HG02981 (cell line): ENCODE results near the gene LRRC51.
A peak's percentile ranks its signal among the peaks of the same experiment; 100 is the strongest.

Experiments
- ATAC-seq: cut with Tn5 transposase; IDR thresholded peaks from one replicate; pipeline ENCODE4 v1.9.1; 2021; ENCODE audit warnings: mild to moderate bottlenecking, moderate library complexity; ENCODE audit not compliant: unreplicated experiment

LRRC51 gene

DNA sequence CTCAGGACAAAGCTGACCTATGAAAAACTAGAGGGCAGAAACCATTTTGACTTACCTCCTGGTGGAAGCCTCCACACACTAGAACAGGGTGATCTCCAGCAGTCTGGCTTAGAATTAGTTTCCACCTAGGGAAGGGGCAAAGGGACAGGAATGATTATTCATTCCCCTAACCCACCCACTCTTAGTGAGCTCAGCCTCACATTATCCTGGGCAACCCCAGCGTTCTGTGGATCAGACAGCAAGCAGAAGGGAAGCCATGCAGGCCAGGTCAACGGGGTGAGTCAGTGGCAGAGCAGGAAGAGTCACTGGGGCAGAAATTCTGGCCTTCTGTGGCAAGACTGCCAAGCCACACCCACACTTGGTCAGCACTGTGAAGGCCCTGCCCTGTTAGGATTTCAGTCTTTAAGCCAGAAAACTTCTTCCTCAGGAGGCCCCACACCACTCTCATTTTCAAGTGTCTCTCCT, 10.8 kb upstream of the LRRC51 start:
- no peak for ATAC-seq

DNA sequence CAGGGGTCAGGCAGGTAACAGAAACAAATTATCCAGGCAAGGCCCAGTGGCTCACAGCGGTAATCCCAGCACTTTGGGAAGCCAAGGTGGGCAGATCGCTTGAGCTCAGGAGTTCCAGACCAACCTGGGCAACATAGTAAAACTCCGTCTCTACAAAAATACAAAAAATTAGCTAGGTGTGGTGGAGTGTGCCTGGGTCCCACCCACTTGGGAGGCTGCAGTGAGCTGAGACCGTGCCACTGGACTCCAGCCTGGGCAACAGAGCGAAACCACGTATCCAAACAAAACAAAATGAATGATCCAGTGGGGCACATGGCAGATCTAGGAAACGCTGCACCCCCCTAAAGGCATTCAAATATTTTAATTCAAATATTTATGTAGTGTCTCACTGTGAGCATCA, 10.2 kb upstream of the LRRC51 start:
- no peak for ATAC-seq

DNA sequence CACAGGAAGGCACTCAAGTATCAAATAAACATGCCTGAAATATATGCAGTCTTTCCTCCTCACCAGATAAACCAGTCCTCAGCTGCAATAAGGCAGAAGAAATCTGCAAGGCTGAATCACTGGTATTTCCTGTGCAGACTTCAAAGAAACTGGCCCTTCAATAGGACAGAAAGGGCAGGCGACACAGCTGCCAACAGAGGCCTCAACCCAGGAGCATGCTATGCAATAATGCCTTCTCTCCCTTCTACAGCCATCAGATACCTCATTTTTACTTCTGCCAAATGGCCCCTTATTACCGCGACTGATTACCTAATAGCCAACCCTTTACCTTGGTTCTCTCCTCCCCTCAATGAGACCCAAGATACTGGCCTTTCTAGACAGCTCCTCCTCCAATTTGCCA, 8.3 kb upstream of the LRRC51 start:
- ATAC-seq: no peak

DNA sequence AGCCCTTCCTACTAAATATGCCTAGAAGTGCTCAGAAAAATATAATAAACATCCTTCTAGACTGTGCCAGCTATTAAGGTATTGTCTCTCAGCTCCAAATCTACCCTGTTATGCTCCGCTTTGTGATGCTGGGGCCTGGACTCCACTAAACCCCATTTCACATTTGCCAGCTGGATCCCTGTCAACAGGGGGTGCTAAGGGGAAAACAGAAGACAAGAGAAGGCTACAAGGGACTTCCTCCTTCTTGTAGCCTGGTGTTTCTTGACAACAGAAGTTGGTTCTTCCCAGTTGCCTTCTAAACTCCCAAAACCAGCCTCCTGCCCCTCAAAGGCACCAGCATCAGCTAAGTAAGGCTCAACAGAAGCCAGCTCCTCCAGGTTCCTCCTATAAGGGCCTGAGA, 5.5 kb upstream of the LRRC51 start:
- no peak for ATAC-seq

DNA sequence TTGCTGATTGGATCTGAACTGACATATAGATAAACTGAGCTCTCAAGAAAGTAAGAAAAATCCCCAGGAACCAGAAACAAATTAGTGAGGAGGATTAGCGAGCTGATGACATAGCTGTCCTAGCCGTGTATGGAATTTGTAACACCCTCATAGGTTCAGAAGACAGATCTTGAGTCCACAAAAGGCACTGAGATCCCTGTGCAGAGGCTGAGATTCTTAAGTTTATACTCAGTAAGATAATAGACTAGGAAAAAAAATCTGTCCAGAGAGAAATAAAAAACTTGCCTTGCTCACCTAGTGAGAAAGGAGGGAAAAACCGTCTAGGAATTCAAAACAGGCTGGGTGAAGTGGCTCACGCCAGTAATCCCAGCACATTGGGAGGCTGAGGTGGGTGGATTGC, 4.9 kb upstream of the LRRC51 start:
- no peak for ATAC-seq

DNA sequence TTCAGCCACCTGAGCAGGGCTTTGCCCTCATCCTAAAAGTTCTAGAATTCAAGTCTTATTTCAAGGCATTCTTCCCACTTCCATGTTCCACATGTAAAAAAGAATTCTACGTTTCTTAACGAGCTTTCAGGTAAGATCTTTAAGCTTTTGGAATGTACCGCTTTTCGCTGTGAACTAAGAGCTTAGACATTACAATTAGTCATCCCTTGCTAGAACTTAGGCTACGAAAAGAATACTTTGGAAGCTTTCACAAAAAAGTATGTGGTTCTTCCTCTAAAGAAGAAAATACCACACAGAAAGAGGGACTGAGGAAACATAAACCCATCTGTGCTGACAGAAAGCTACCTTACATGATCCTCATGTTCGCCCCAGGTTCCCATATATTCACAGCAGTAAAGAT, 2.2 kb upstream of the LRRC51 start:
- no peak for ATAC-seq

DNA sequence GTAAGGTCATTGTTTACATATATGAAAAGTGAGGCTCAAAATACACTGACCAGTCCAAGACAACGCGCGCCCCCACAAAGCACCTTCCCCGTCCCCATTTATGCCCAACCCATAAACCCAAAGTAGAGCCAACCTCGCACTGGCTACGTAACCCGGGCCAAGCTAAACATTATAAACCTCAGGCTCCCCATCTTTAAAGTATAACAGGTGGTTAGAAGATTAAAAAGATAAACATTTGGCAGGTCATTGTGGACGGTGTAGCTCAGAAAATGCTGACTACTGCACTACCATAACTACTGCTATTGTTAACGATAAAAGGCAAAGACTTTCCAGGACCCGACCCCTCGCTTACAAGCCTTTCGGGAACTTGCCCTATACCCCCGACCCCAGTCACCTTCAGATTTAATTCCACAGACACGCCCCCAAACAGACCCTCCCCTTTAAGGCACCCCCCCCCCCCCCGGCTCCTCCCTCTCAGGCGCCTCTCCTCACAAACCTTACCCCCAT, 778 bp upstream of the LRRC51 start:
- ATAC-seq: no peak

DNA sequence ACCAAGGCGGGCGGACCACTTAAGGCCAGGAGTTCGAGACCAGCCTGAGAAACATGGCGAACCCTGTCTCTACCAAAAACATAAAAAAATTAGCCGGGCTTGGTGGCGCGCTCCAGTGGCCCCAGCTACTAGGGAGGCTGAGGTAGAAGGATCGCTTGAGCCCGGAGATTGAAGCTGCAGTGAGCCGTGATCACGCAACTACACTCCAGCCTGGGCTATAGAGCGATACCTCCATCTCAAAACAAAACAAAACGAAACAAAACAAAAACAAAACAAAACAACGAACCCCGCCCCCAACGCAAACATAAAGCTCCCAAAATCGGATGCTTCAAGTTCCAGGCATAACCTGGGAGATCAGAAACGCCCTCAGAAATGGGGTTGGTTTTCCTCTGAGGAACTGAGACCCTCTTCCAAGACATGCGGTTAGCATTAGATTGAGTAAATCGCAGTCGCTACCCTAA, 564 bp downstream of the LRRC51 start:
- ATAC-seq: no peak

DNA sequence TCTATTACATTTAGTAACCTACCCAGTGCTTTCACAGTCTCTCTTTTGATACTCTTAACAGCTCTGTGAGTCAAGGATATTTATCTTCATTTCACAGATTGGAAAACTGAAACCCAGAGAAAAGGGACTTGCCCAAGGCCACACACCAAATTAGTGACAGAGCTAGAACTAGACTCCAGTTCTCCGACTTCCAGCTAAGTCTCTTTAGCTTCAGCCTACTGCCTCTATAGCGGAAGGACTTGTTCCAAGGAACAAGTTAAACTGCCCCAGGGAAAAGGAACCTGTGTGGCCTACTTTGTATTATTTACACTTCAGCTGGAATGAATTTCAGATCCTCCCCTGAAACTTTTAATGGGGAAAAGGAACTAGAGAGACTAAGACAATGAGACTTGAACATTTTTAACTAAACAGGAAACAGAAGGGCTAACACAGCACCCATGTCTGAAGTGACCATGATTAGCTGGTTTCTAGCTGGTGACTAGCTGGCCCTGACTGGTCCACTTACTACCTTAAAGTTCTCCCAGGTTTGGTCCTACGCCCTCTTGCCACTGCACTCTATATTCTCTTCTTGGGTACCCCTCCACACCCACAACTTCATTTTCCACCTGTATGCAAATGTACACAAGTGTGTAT, 1.3 kb downstream of the LRRC51 start:
- ATAC-seq: no peak

DNA sequence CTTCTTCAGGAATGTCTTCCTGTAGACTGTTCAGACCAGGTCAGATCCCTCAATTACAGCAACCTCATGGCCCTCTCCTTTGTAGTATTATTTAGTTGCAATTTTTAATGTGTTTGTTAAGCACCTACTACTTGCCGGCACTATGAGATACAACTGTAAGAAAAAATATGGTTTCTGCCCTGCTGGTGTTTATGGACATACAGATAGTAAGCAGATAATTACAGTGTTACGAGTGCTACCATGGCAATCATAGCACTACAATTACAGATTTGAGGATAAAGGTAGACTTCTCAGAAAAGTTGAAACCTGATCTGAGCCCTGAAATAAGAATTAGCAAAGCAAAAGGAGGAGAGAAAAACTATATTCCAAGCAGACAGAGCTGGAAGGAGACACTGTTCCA, 2.8 kb downstream of the LRRC51 start:
- ATAC-seq: no peak

DNA sequence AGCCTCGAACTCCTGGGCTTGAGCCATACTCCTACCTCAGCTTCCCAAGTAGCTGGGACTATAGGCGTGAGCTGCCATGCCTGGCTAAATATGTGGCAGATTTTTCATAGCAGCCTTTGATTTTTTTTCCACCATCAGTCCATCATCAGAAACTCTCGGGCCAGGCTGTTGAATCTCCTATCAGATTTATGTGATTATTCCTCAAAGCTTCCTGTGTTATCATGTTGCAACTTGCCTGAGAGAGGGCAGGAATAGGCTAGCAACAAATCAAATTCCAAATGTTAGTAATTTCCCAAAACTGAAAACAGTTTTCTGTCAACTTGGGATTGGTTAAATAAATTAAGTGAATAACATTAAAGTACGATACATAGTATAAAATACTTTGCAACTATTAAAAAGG, 3.4 kb downstream of the LRRC51 start:
- ATAC-seq: no peak

DNA sequence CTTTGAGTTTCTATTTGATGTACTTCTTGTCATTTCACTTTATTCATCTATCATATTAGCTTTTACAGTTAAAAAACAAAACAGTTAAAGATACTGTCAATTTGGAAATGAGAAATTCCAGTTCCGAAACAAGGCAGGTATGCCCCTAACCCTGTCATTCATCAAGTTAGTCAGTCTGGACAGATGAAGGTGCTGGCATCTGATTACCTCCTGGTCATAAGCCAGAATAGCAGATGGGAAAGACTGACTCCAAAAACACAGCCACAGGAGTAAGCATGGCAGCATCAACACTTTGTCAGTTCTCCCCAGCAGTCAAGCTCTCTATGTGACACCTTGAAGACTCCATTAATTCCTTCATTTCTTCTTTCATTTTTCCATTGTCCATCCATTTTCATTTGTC, 4.3 kb downstream of the LRRC51 start:
- no peak for ATAC-seq

DNA sequence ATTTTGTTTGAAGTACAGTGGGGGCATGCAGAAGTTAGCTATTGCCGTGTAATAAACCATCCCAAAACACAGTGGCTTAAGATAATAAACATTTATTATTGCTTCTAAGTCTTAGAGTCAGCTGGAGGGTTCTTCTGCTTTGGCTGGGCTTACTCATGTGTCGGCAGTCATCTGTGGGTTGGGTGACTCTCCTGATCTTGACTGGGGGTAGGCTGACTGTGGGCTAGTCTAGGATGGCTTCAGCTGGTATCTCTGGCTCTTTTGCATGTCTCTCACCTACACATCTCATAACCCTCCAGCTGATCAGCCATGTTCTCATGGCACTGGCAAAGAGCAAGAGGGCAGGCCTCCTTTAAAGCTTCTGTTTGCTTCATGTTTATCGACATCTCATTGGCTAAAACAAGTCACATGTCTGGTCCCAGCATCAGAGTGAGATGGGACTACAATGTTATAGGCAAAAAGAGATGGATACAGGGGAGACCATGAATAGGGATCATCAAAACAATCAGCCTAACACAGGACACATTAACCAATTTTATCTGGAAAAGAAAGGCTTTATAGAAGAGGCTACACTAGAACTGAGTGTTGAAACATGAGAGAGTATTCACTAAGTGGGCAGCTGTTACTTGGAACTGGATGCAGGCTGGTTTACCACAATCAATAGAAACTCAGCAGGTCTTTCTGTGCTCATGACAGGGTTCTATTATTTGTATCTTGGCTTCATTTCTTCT, 5.1 kb downstream of the LRRC51 start:
- ATAC-seq: no peak

DNA sequence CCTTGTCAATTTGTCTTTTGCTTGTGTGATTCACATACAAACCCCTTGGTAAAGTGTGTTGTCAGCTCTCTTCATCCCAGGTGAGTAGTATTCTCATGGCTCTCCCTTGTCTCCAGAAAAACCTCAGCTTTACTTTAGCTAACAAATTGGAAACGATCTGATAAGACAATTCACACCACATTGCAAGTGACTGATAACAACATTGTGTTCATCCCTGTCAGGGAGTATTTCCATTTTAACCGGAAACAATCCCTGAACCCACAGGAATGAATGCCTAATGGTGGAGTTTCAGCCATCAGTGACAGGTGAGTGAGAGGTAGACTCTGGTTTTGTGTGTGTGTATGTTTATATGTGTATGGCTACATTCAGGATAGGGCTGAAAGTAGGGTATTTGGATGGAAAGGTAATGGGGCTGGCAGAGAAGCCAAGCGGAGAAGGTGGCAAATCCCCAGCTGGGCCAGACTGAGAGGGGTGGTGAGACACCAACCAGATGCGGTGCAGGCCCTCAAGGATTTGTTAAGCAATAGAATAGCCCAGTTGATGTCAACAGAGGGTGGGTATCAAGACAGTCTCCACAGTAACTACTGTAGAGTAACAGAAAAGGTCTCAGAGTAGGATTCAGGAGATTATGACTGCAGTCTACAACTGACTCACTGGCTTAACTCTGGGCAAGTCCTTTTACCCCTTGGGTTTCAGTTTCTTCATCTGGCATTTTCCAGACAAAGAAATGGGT, 7.6 kb downstream of the LRRC51 start:
- no peak for ATAC-seq

DNA sequence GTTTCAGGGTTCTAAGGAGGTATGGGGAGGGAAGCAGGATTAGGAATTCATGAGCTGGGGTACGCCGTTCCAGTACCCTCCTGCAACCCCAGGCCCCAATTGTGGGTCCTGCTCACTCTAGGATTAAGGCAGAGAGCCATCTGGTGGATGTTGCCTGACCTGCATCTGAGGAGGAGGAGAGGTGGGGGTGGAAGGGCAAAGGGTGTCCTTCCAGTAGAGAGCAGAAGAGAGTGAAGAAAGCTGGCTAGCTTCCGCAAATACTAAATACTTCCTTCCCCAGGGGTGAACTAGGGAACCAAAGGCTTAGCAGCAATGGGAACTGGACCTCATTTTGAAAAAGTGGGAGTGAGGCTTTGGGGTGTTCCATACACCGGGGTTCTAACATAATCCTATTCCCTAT, 10.6 kb downstream of the LRRC51 start:
- peak; percentile 63 for ATAC-seq

DNA sequence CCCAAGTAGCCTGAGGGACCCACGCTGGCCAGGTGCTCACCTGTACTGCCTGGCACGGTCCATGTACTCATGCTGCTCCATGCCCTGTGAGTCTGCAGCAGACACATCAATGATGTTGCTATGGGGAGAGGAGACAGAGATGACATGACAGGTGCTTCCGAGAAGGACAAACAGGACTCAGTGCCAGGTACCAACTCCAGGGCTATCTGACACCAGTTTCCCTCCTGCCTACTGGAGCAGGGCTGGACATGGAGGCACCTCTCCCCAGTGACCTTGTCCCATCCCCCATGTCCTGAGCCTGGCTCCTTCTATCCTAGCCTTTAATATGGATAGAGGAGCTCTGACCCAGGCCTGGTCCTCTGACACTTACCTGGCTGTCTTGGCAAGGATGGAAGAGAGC, 18.1 kb downstream of the LRRC51 start:
- no peak for ATAC-seq

DNA sequence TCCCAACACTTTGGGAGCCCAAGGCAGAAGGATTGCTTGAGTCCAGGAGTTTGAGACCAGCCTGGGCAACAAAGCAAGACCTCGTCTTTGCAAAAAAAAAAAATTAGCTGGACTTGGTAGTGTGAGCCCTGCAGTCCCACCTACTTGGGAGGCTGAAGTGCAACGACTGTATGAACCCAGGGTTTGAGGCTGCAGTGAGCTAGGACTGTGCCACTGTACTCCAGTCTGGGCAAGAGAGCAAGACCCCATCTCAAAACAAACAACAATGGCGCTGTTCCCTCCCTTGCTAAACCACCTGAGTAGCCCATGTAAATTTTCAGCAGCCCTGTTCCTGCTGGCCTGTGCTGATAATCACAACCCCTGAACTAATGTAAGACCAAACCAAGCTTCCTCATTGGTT, 19.4 kb downstream of the LRRC51 start:
- no peak for ATAC-seq

DNA sequence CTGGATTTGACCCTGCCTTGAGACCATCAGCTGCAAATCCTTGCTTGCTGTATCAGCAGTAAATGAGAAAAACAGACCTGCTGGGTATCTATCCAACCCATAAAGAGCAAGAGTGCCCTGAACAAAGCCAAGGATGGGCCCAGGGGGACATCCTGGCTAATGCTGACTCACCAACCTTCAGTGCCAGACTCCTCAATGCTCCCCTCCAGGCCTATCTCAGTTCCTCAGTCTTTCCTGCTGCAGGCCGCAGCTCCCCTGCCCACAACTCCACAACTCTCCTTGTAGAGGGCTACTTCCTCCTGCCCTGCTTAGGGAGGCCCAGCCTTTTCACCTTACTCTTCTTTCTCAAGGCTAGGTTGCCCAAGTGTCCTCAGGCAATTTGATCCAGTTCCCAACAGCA, 19.8 kb downstream of the LRRC51 start:
- ATAC-seq: no peak

DNA sequence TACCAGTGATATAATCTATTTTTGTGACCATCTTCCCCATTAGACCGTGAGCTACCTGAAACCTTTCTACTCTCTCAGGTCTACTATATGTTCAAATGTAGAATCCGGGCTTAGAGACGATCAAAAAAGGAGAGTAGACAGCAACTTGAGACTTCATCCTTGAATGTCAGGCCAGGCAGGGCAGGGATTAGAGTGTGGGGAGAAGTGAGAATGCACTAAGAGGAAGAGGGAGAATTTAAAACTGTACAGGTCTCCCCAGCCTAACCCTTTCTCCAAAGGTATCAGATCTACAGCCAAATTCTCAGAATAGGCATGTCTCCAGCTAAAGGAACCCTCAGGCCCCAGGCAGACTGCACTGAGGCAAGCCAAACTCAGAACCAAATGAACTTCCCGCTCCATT, 21.5 kb downstream of the LRRC51 start:
- no peak for ATAC-seq

DNA sequence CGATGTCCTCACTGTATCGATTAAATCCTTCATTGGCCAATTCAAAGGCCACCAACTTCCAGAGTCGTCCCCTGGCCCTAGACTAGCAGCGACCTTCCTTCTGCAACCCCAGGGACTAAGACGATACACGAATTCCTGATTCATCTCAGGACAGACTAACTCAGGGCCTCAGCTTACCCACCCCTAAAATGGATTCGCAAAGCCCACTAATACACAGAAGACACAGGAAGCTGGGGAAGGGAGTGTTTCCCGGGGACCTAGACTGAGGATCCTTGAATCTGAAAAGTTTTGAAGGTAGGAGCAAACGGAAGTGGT, 21.9 kb downstream of the LRRC51 start:
- no peak for ATAC-seq

DNA sequence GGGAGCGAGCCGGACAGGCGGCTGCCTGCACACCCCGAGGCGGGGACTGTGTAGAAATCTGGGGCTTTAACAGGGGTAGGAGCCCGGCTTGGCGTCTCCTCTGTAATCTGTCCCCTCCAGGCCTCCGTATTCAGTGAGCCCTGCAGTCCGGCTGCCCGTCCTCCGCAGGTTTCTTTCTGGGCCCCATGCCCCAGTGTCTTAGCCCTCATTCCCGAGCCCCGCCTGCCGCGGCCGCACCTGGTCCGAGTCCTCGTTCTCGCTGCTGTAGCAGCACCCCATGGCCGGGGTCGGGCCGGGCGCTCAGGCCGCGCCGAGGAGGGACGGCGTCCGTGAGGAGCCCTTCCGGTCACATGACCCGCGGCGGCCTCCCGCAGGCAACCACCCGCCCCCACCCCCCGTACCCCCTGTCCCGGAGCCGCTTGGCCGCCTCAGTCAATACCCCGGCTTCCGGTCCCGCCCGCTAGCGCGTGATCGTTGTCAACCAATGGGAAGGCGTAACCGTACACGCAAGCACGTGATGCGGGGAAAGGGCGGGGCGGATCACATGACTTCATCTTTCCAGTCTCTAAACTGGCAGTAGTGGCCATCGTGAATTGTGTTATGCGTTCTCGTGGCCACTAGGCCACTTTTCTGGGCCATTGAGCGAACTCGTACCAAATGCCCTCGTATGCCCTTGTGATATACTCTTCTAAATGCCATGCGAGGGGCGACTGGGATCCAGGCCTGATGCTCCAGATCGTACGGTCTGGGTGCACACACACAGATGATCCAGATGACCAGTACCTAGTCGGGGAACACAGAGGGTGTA, 22.5 kb downstream of the LRRC51 start, which contains the start of gene LAMTOR1:
LAMTOR1 (minus strand) TSS at position 352 of the 808 bp plus-strand sequence; CDS start at position 279, 73 bp downstream.
- peak; percentile 91 for ATAC-seq
